LNCAP (cell line): ENCODE results near the gene SGMS1.

Experiments
- CTCF ChIP-seq: fragments of 450-650 bp; IDR thresholded peaks from 2 replicates; pipeline ENCODE4 v1.5.1; 2017; ENCODE audit warnings: mild to moderate bottlenecking

The SGMS1 gene

GRCh38 chr10:50397312-50398140 is 226.2 kb downstream of the SGMS1 start:
- TF ChIP-seq CTCF = no peak

- TF ChIP-seq CTCF = no peak
Observed at GRCh38 chr10:50396491-50397311, 227.1 kb downstream of the SGMS1 start.

GRCh38 chr10:50395851-50396250 is 227.9 kb downstream of the SGMS1 start:
- no peak for TF ChIP-seq CTCF

GRCh38 chr10:50395271-50395670 is 228.5 kb downstream of the SGMS1 start:
- TF ChIP-seq CTCF = no peak

DNA sequence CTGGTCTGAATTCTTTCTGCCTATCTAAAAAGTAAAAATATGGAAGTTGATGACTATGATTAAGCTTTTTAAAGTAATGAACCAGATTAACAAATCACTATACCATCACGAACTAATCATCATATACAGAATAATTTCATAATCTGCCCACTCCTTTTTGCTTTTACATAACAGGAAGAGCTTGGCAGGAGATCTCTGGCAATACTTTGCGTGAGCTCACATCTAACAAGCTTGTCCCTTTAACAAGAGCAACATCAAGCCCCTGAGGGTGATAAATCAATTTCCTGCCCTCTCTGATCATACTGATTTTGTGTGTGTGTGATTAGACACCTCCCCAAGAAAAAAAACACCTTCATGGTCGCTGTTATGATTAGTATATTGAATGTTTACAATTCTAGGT is 228.9 kb downstream of the SGMS1 start:
- no peak for TF ChIP-seq CTCF

GRCh38 chr10:50393784-50394467 is 229.8 kb downstream of the SGMS1 start:
- TF ChIP-seq CTCF = no peak

GRCh38 chr10:50392966-50393718 is 230.6 kb downstream of the SGMS1 start:
- TF ChIP-seq CTCF = no peak
